HG03571 (cell line): ENCODE results near the gene SLC35F6.
"Not testable (repeated sequence)": the region's sequence is repeated elsewhere in the genome, so short reads cannot be mapped to it uniquely, and the experiment has no call there.

Source experiments
- ATAC-seq: cut with Tn5 transposase; IDR thresholded peaks from one replicate; pipeline ENCODE4 v1.9.1; 2021; ENCODE audit not compliant: unreplicated experiment

SLC35F6 gene

GRCh38 chr2:26730549-26731344, 33.3 kb upstream of the SLC35F6 start:
- no peak for ATAC-seq

DNA sequence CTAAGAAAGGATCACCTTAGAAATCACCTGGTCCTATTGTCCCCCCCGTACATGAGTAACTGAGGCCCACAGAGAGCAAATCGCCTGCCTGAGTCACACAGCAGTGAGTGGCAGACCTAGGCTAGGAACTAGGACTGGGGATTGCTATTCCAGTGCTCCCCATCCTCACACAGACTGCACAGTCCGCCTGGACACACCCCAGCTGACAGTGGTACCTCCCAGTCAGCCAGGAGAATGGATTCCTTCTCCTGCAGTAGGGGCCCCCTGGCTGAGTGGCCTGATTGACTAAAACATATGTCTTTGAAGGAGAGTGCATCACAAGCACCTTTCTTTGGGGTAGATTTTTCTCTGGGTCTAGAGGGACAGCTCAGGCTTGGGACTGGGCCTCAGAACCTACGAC, 32.4 kb upstream of the SLC35F6 start:
- ATAC-seq, result no peak

GRCh38 chr2:26732446-26732845, 31.6 kb upstream of the SLC35F6 start:
- no peak for ATAC-seq

DNA sequence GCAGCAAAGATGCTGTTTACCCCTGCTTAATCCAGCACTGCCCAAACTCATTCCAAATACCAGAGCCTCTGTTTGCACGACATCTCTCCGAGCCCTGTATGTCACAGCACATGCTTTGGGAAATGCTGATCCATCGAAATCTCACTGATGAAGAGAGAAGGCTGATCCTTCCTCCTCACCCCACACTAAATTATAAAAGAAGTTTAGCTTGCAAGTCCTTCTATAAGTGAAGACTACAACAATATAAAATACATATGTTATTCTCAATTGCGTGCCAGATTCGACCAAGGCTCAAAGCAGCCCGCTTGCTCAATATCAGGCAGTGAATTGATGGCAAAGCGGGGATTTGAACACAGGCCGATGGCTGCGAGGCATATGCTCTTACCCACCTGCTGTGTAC, 30.7 kb upstream of the SLC35F6 start:
- no peak for ATAC-seq

GRCh38 chr2:26735097-26735496, 29.0 kb upstream of the SLC35F6 start:
- no peak for ATAC-seq

DNA sequence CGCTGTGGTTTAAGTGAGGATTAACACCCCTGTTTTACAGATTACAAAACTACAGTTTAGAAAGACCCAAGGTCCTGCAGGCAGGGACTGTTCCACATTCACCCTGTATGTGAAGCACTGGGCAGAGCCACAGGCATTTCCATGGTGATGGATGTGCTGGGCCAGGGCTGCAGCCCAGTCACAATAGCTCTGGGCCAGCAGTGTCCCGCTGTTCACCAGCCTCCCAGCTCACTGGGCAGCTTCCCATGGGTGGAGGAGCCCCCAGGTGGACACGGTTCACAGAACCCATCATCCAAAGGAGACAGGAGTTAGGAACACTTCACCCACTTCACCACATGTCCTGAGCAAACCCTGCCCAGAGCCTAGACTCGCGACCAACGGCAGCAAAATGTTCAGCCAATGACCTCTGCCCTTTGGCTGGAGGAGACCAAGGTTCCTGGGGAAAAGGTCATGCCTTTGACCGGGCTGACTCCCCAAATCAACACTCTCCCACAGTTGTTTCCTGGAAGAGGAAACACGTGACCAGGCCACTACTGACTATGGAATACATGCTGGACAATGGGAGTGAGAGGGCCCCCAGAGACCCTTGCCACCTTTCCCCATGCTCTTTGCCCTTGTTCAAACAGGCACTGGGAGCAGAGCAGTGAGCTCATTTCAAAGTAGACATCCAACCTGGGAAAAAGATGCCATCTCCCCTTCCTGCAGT, 28.0 kb upstream of the SLC35F6 start:
- no peak for ATAC-seq

DNA sequence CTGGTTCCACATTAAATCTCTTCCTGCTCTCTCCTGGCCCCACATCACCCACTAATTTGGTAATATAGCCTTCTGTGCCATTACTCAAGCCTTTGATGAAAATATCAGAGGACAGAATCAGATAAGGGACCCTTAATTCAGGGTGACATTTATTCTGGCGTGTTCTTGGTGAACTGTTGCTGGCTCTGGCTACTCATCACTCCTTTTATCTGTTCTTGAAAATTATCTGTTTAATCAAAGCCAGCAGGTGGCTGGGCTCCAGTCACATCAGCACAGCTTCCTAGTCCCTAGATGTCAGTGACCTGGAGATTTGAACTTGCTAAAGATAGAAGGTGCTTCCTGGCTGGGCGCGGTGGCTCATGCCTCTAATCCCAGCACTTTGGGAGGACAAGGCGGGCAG, 26.9 kb upstream of the SLC35F6 start:
- no peak for ATAC-seq

DNA sequence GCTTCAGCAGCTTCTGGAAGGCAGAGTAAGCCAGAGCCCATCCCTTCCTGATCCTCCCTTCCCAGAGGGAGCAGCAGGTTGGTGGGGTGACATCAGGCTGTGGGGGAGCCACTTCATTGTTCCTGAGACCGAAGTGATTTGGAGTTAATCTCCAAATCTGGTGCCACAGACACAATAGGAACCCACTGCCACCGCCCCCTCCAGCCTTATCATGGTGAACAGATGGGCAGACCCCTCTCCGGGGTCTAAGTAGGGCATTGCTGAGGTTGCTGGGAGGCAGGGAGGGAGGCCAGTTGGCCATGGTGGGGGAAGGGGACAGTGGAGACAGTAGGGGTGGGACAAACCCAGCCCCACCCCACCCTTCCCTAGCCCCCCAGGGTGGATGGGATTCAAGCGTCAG, 25.6 kb upstream of the SLC35F6 start:
- ATAC-seq, result no peak

DNA sequence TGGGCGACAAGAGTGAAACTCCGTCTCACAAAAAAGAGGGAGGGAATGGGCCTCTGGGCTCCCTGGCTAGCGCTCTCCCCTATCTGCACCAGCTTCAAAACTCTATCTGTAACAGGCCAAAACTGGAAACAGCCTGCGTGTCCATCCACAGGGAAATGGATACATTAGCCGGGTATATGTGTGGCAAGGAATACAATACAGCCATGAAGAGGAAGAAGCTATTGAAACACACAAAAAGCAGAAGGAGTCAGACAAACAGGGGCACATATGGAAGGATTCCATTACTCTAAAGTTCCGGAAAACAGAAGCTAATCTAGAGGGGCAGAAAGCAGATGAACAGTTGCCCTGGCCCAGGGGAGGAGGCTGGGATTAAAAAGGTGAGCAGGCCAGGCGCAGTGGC, 24.6 kb upstream of the SLC35F6 start:
- ATAC-seq, result no peak

GRCh38 chr2:26740346-26740745, 23.7 kb upstream of the SLC35F6 start:
- ATAC-seq, result no peak

GRCh38 chr2:26740890-26741302, 23.2 kb upstream of the SLC35F6 start:
- ATAC-seq, result no peak

- no peak for ATAC-seq
Measured at GRCh38 chr2:26742048-26742770, 21.9 kb upstream of the SLC35F6 start.

GRCh38 chr2:26743852-26744251, 20.2 kb upstream of the SLC35F6 start:
- no peak for ATAC-seq

DNA sequence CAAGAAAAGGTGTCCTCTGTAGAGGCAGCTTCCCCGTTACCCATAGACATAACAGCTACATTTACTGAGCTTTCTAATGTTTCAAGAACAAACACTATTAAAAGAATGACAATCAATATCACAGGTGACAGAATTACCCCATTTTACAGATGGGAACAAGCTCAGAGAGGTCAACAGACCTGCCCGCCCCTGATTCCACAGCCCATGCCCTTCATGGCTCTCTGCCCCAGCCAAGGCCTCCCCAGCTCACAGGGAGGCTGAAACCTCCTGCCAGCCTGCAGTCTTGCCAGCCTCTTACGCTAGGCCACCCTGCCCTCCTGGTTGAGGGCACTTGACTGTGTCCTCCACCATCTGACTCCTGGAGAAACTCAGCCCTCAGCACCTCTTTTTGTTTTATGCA, 19.1 kb upstream of the SLC35F6 start:
- ATAC-seq, result no peak

GRCh38 chr2:26745609-26746327, 18.3 kb upstream of the SLC35F6 start:
- ATAC-seq, result no peak

DNA sequence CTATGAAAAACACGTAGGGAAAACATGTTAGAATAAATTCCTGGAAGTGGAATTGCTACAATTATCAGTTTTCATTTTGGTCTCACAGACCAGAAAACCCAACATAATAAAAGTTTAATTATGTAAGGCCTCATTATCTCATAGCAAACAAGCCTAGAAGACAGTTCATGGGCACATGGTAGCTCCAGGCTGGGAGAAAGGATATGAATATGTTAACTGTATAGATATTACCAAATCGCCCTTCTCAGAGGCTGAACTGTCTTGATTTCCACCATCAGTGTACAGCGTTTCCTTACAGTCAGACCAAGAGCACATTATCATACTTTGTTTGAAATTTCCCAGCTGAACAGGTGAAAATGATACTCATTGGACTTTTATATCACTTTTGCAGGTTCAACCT, 17.1 kb upstream of the SLC35F6 start:
- no peak for ATAC-seq

DNA sequence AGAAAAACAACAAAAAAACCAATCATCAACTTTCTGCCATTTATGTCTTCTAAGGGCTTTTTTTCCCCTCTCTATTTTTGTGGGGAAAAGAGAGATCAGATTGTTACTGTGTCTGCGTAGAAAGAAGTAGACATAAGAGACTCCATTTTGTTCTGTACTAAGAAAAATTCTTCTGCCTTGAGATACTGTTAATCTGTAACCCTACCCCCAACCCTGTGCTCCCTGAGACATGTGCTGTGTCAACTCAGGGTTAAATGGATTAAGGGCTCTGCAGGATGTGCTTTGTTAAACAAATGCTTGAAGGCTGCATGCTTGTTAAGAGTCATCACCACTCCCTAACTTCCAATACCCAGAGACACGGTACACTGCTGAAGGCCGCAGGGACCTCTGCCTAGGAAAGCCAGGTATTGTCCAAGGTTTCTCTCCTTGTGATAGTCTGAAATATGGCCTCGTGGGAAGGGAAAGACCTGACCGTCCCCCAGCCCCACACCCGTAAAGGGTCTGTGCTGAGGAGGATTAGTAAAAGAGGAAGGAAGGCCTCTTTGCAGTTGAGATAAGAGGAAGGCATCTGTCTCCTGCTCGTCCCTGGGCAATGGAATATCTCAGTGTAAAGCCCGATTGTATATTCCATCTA, 14.2 kb upstream of the SLC35F6 start:
- not testable (repeated sequence) for ATAC-seq

DNA sequence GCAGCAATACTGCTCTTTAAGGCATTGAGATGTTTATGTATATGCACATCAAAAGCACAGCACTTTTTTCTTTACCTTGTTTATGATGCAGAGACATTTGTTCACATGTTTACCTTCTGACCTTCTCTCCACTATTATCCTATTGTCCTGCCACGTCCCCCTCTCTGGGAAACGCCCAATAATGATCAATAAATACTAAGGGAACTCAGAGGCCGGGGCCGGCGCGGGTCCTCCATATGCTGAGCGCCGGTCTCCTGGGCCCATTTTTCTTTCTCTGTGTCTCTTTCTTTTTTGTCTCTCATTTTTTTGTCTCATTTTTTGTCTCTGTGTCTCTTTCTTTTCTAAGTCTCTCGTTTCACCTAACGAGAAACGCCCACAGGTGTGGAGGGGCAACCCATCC, 13.6 kb upstream of the SLC35F6 start:
- not testable (repeated sequence) for ATAC-seq

- ATAC-seq, result no peak
Measured at GRCh38 chr2:26752656-26753055, 11.4 kb upstream of the SLC35F6 start.

DNA sequence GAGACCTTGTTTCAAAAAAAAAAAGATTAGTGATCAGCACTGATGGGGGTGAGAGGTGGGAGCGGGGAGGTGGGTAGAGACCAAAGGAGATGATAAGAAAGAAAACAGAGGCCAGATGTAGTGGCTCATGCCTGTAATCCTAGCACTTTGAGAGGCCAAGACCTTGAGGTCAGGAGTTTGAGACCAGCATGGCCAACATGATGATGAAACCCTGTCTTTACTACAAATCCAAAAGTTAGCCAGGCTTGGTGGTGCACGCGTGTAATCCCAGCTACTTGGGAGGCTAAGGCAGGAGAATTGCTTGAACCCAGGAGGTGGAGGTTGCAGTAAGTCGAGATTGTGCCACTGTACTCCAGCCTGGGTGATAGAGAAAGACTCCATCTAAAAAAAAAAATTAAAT, 9.5 kb upstream of the SLC35F6 start:
- ATAC-seq, result no peak
